Activated CD4-positive, alpha-beta T cell treated with anti-CD3 and anti-CD28 coated beads, Interleukin-2, amount 10 ng/mL, durations not matched to agents 7 days and 5 days (primary cell): ENCODE results near the gene PAQR4. TPM values are rescaled to one million over a fixed set of nuclear protein-coding genes. Genes with fewer than 3 reads are reported as not detected.

Source experiments
- CTCF ChIA-PET: fragments of 350-600 bp; sonication (Branson Sonifier 250); formaldehyde crosslinking; loops from one replicate; lab custom pipeline; 2021; ENCODE audit warnings: antibody characterized with exemption; lab: Charles Lee
- POLR2A ChIA-PET: fragments of 350-600 bp; sonication (Branson Sonifier 250); formaldehyde crosslinking; loops from one replicate; lab custom pipeline; 2021; ENCODE audit warnings: antibody characterized with exemption; lab: Charles Lee
- DNase-seq: peaks from one replicate; pipeline ENCODE4 v3.0.0-alpha.2; 2020
- H3K27ac Mint-ChIP-seq: one replicate; pipeline ENCODE4 v1.8.0; 2021; ENCODE audit warnings: mild to moderate bottlenecking, moderate library complexity, mixed read lengths
- H3K27me3 Mint-ChIP-seq: one replicate; pipeline ENCODE4 v1.8.0; 2021; ENCODE audit warnings: mixed read lengths
- H3K36me3 Mint-ChIP-seq: one replicate; pipeline ENCODE4 v1.8.0; 2021; ENCODE audit warnings: low read depth, mixed read lengths
- H3K4me1 Mint-ChIP-seq: one replicate; pipeline ENCODE4 v1.8.0; 2021; ENCODE audit warnings: mixed read lengths
- H3K4me3 Mint-ChIP-seq: one replicate; pipeline ENCODE4 v1.8.0; 2021; ENCODE audit warnings: mild to moderate bottlenecking, moderate library complexity, mixed read lengths
- H3K9me3 Mint-ChIP-seq: one replicate; pipeline ENCODE4 v1.8.0; 2021; ENCODE audit warnings: mixed read lengths
- total RNA-seq, 2 experiments: library from RNA; stranded (reverse); gene quantifications; one replicate each; pipeline ENCODE4 v1.2.3, GENCODE V29; 2021

Gene PAQR4
- total RNA-seq, 2 experiments from 2014 or later, result 49.7 to 50.9 TPM

DNA sequence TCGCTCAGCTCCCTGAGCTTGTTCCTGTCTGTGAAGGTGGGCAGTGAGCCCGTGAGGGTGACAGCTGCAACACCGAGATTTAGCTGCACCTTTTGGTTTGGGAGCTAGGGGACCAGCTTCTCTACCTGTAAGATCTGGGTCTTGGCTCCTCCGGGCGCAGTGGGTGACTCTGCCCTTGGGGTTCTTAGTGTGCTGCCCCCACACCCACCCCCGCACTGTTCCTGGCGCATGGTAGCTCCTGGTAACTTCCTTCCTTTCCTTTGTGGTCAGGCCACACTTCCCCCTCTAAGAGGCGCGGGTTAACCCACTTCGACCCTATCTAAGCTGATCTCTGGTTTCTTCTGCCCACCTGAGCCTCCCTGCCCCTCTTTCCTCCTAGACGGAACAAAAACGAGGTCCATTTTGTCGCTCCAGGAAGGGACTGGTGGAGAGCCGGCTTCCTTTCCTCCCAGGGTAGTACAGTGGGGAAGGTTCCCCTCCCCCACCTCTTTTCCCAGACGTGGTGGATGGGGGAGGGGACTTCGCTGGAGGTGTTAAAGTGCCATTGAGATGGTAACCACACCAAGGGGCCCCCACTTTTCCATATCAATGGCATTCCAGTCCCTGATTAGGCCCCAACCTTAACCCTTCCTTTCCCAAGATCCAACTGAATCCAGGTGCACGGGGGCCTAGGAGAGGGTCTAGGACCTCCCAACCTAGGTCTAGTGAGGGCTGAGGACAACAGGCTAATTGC is 39.0 kb downstream of the PAQR4 start:
- POLR2A ChIA-PET, result interaction anchor here (0.7 kb wide), 1 partner anchor 27 kb away, joined by 3 read pairs; no protein-coding TSS in a partner anchor
- Mint-ChIP-seq H3K9me3 (no peaks in the 10 kb centered on the region), H3K36me3 (no peaks in the 10 kb centered on the region), H3K4me1 (peaks cover 32% of the 10 kb centered on the region), H3K27ac (no peak overlapping the region), H3K27me3 (peaks cover 32% of the 10 kb centered on the region), H3K4me3 (peak overlapping the region; percentile 20)
- DNase-seq, result no peak
- CTCF ChIA-PET, result interaction anchor here (0.7 to 2.6 kb wide), 4 partner anchors 12 to 50 kb away, joined by 3 to 15 read pairs (median 6); partner anchors contain the start of gene TNFRSF12A

GRCh38 chr16:3008690-3009037 is 39.5 kb downstream of the PAQR4 start:
- ChIA-PET CTCF (interaction anchor here (0.7 to 2.6 kb wide), 4 partner anchors 11 to 19 kb away, joined by 3 to 15 read pairs (median 8); partner anchors contain the start of gene TNFRSF12A), POLR2A (no interaction called here)
- no peak overlapping the region for H3K4me3 Mint-ChIP-seq
- H3K36me3 Mint-ChIP-seq, result no peaks in the 10 kb centered on the region
- H3K27ac Mint-ChIP-seq, result no peak overlapping the region
- no peak for DNase-seq
- peaks cover 32% of the 10 kb centered on the region for H3K27me3 Mint-ChIP-seq
- no peaks in the 10 kb centered on the region for H3K9me3 Mint-ChIP-seq
- peaks cover 31% of the 10 kb centered on the region for H3K4me1 Mint-ChIP-seq

- no peak overlapping the region for H3K4me3 Mint-ChIP-seq
- H3K27ac Mint-ChIP-seq, result no peak overlapping the region
- H3K36me3 Mint-ChIP-seq, result no peaks in the 10 kb centered on the region
- H3K9me3 Mint-ChIP-seq, result no peaks in the 10 kb centered on the region
- DNase-seq, result no peak
- ChIA-PET CTCF (interaction anchor here (0.8 to 1.9 kb wide), 4 partner anchors 10 to 18 kb away, joined by 3 to 8 read pairs (median 4); partner anchors contain the start of gene TNFRSF12A), POLR2A (no interaction called here)
- H3K27me3 Mint-ChIP-seq, result peaks cover 37% of the 10 kb centered on the region
- H3K4me1 Mint-ChIP-seq, result peaks cover 27% of the 10 kb centered on the region
Measured at GRCh38 chr16:3009568-3010390, 40.6 kb downstream of the PAQR4 start.

DNA sequence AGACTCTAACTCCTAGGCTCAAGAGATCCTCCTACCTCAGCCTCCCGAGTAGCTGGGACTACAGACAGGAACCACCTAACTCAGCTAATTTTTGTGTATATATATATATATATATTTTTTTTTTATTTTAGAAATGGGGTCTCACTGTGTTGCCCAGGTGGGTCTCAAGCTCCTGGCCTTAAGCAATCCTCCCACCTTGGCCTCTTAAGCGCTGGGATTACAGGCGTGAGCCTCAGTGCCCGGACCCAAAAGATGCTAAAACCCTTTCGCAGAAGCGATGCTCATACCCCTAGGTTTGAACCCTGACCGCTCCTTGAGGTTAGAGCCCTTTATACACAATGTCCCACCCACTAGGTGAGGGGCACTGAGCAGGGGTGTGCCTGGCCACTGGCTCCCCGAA is 41.4 kb downstream of the PAQR4 start:
- peaks cover 25% of the 10 kb centered on the region for H3K4me1 Mint-ChIP-seq
- H3K27ac Mint-ChIP-seq, result no peak overlapping the region
- DNase-seq, result no peak
- no peaks in the 10 kb centered on the region for H3K9me3 Mint-ChIP-seq
- H3K36me3 Mint-ChIP-seq, result no peaks in the 10 kb centered on the region
- no peak overlapping the region for H3K4me3 Mint-ChIP-seq
- ChIA-PET CTCF (interaction anchor here (0.8 to 1.9 kb wide), 4 partner anchors 9 to 17 kb away, joined by 3 to 8 read pairs (median 4); partner anchors contain the start of gene TNFRSF12A), POLR2A (no interaction called here)
- peaks cover 35% of the 10 kb centered on the region for H3K27me3 Mint-ChIP-seq

DNA sequence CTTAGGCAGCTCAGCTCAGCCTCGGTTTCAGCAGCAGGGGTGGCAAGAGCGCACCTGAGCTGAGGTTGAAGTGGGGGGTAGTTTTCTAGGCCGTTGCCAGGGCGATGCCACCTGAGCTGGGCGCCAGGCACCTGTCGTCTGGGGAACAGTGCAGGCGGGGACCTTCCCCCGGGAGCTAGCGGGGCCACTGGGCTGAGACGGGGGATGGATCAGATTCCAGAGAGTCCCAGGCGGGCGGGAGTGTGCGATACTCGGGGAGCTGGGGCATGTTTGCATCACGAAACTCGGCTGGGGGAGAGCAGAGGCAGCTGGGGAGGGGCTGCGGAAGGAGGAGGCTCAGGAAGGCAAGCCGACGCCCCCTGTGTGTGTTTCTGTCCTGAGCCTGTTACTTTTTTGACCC is 43.1 kb downstream of the PAQR4 start:
- no peak for DNase-seq

GRCh38 chr16:3012828-3013420 is 43.8 kb downstream of the PAQR4 start, which contains the start of gene CLDN9:
Gene CLDN9, plus strand, starts transcription at chr16:3012923. Its CDS starts 440 bp downstream, at chr16:3013363.
- no peak within 1 kb of the TSS for H3K4me3 Mint-ChIP-seq
- DNase-seq, result no peak
- H3K27ac Mint-ChIP-seq, result no peak within 1 kb of the TSS
- no peaks in the 10 kb centered on the region for H3K36me3 Mint-ChIP-seq
- H3K4me1 Mint-ChIP-seq, result peaks cover 10% of the 10 kb centered on the region
- H3K9me3 Mint-ChIP-seq, result no peaks in the 10 kb centered on the region
- POLR2A ChIA-PET, result no interaction called here
- CTCF ChIA-PET, result interaction anchor here (1.1 to 1.8 kb wide), 2 partner anchors 15 to 19 kb away, joined by 3 to 5 read pairs; no protein-coding TSS in a partner anchor
- H3K27me3 Mint-ChIP-seq, result peaks cover 26% of the 10 kb centered on the region

More for the DNA sequence above, 43.1 kb downstream of the PAQR4 start:
- no peak overlapping the region for H3K27ac Mint-ChIP-seq
- H3K36me3 Mint-ChIP-seq, result no peaks in the 10 kb centered on the region
- H3K4me3 Mint-ChIP-seq, result no peak overlapping the region
- no peaks in the 10 kb centered on the region for H3K9me3 Mint-ChIP-seq
- peaks cover 17% of the 10 kb centered on the region for H3K4me1 Mint-ChIP-seq
- H3K27me3 Mint-ChIP-seq, result peaks cover 29% of the 10 kb centered on the region
- ChIA-PET POLR2A (no interaction called here), CTCF (interaction anchor here (1.0 to 1.8 kb wide), 3 partner anchors 16 to 23 kb away, joined by 3 to 5 read pairs (median 3); no protein-coding TSS in a partner anchor)

DNA sequence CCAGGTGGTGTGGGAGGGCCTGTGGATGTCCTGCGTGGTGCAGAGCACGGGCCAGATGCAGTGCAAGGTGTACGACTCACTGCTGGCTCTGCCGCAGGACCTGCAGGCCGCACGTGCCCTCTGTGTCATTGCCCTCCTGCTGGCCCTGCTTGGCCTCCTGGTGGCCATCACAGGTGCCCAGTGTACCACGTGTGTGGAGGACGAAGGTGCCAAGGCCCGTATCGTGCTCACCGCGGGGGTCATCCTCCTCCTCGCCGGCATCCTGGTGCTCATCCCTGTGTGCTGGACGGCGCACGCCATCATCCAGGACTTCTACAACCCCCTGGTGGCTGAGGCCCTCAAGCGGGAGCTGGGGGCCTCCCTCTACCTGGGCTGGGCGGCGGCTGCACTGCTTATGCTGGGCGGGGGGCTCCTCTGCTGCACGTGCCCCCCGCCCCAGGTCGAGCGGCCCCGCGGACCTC is 44.4 kb downstream of the PAQR4 start:
- ChIA-PET CTCF (interaction anchor here (0.6 to 0.7 kb wide), 2 partner anchors 14 to 992 kb away, joined by 3 to 4 read pairs; no protein-coding TSS in a partner anchor), POLR2A (no interaction called here)
- H3K9me3 Mint-ChIP-seq, result no peaks in the 10 kb centered on the region
- DNase-seq, result no peak
- no peaks in the 10 kb centered on the region for H3K36me3 Mint-ChIP-seq
- peaks cover 28% of the 10 kb centered on the region for H3K27me3 Mint-ChIP-seq
- H3K27ac Mint-ChIP-seq, result no peak overlapping the region
- H3K4me3 Mint-ChIP-seq, result no peak overlapping the region
- H3K4me1 Mint-ChIP-seq, result peaks cover 9% of the 10 kb centered on the region

DNA sequence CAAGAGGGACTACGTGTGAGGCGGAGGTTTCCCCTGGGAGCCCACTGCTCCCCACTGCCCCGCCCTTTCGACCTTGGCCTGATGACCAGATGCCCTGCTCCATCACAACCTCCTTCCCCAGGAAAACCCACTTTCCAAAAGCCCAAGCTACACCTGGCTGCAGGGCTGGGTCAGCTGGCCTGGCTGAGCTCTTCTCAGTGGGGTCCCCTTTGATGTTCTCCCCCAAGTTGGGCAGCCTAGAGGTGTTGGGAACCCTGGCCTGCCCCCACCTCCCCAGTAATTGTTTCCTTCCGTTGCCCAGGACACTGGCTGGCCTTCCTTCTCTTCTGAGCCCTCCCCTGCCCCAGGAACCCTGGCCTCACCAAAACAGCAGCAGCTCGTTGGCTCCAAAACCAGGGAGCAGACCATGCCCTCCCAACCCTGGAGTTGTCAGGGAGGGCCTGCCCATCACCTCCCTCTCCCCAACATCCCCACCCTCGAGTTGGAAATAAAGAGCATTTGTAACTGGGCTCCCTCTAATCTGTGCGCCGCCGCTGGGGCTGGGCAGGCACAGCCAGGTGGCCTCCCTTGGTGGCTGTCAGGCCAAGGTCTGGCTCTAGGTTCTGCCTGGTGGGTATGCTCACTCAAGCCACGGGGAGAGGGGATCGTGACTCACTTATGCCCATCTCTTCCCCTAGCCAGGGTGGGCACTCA is 45.0 kb downstream of the PAQR4 start:
- no peaks in the 10 kb centered on the region for H3K36me3 Mint-ChIP-seq
- no peak for DNase-seq
- peaks cover 31% of the 10 kb centered on the region for H3K27me3 Mint-ChIP-seq
- H3K9me3 Mint-ChIP-seq, result no peaks in the 10 kb centered on the region
- H3K27ac Mint-ChIP-seq, result no peak overlapping the region
- ChIA-PET POLR2A (no interaction called here), CTCF (interaction anchor here (0.6 to 0.7 kb wide), 2 partner anchors 13 to 992 kb away, joined by 3 to 4 read pairs; no protein-coding TSS in a partner anchor)
- H3K4me3 Mint-ChIP-seq, result no peak overlapping the region
- H3K4me1 Mint-ChIP-seq, result peaks cover 5% of the 10 kb centered on the region

GRCh38 chr16:3014971-3015370 is 45.8 kb downstream of the PAQR4 start:
- H3K36me3 Mint-ChIP-seq, result no peaks in the 10 kb centered on the region
- H3K4me3 Mint-ChIP-seq, result no peak overlapping the region
- CTCF ChIA-PET, result no interaction called here
- POLR2A ChIA-PET, result no interaction called here
- no peak for DNase-seq
- peaks cover 10% of the 10 kb centered on the region for H3K4me1 Mint-ChIP-seq
- peaks cover 32% of the 10 kb centered on the region for H3K27me3 Mint-ChIP-seq
- no peaks in the 10 kb centered on the region for H3K9me3 Mint-ChIP-seq
- H3K27ac Mint-ChIP-seq, result no peak overlapping the region

DNA sequence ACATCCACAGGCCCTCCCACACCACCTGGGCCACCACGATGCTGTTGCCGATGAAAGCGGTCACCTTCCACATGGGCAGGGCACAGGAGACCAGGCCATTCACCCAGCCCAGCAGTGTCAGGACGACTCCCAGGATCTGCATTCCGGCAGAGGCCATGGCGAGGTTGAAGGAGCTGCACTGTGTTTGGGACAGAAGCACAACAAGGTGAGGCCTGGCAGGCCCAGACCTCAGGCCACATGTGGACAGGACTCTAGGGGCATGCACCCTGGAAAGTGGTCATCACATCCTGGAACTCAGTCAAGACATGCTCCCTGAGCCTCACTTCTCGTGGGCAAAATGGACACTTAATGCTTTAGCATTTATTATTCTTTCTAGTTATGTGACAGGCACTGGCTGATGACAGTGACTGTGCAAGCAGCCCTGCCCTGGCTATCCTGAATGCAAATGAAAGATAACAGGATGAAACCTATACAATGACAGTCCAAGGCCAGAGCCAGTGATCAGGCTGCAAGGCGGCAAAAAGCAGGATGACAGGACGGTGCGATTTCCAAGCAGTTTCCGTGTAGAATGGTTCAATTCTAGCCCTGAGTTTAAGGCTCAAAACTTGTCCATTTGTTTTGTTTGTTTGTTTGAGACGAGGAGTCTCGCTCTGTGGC is 46.8 kb downstream of the PAQR4 start:
- no peak overlapping the region for H3K4me3 Mint-ChIP-seq
- no peaks in the 10 kb centered on the region for H3K36me3 Mint-ChIP-seq
- DNase-seq, result no peak
- H3K4me1 Mint-ChIP-seq, result peaks cover 15% of the 10 kb centered on the region
- no peaks in the 10 kb centered on the region for H3K9me3 Mint-ChIP-seq
- peaks cover 32% of the 10 kb centered on the region for H3K27me3 Mint-ChIP-seq
- no peak overlapping the region for H3K27ac Mint-ChIP-seq
- CTCF ChIA-PET, result no interaction called here
- POLR2A ChIA-PET, result no interaction called here

- no peaks in the 10 kb centered on the region for H3K36me3 Mint-ChIP-seq
- ChIA-PET CTCF (interaction anchor here (8.0 kb wide), 1 partner anchor 15 kb away, joined by 90 read pairs; no protein-coding TSS in a partner anchor), POLR2A (no interaction called here)
- H3K27me3 Mint-ChIP-seq, result peaks cover 27% of the 10 kb centered on the region
- H3K4me3 Mint-ChIP-seq, result no peak overlapping the region
- H3K27ac Mint-ChIP-seq, result no peak overlapping the region
- peaks cover 28% of the 10 kb centered on the region for H3K4me1 Mint-ChIP-seq
- H3K9me3 Mint-ChIP-seq, result no peaks in the 10 kb centered on the region
- DNase-seq, result no peak
Measured at GRCh38 chr16:3017344-3017743, 48.2 kb downstream of the PAQR4 start.
